ENCODE data around the gene MRRF.

- no peak for TF ChIP-seq CTCF (IDR thresholded peaks at IDR 0.05)
- no peak for TF ChIP-seq POLR2A (IDR thresholded peaks at IDR 0.05)
Observed at GRCh38 chr9:122370303-122370702, 105.6 kb downstream of the MRRF start.

All from uterus (tissue), 2 donors.